ENCODE results near the gene TMEM138.

GRCh38 chr11:61343792-61344745 lies 18.1 kb upstream of the TMEM138 start:
- TF ChIP-seq CTCF (IDR thresholded peaks at IDR 0.05 in 4 of 5, conservative IDR thresholded peaks at IDR 0.05 in 1 of 5) (no peak), POLR2A (IDR thresholded peaks at IDR 0.05) (no peak)

All from gastrocnemius medialis (tissue), 4 donors.